ENCODE data around the gene DHX58. TPM values are rescaled to one million over a fixed set of nuclear protein-coding genes. Genes with fewer than 3 reads are reported as not detected.

Gene DHX58
- total RNA-seq, 2 experiments from 2014 or later: 33.5 to 35.6 TPM

DNA sequence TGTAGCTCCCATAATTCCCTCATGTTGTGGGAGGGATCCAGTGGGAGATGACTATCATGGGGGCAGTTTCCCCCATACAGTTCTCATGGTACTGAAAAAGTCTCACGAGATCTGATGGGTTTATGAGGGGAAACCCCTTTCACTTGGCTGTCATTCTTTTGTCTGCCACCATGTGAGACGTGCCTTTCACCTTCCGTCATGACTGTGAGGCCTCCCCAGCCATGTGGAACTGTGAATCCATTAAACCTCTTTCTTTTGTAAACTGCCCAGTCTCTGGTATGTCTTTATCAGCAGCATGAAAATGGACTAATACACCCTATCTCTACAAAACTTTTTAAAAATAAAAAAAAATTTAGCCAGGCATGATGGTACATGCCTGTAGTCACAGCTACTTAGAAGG is 55.9 kb downstream of the DHX58 start:
- H3K27me3 Mint-ChIP-seq: peaks cover 39% of the 10 kb centered on the region
- no peak for ATAC-seq (ENCODE audit: poor library complexity)
- intact Hi-C loops (cut with DNase I, micrococcal nuclease): no loop called here
- H3K4me1 Mint-ChIP-seq (ENCODE audit: low read depth): no peaks in the 10 kb centered on the region
- TF ChIP-seq, protein P1, sequence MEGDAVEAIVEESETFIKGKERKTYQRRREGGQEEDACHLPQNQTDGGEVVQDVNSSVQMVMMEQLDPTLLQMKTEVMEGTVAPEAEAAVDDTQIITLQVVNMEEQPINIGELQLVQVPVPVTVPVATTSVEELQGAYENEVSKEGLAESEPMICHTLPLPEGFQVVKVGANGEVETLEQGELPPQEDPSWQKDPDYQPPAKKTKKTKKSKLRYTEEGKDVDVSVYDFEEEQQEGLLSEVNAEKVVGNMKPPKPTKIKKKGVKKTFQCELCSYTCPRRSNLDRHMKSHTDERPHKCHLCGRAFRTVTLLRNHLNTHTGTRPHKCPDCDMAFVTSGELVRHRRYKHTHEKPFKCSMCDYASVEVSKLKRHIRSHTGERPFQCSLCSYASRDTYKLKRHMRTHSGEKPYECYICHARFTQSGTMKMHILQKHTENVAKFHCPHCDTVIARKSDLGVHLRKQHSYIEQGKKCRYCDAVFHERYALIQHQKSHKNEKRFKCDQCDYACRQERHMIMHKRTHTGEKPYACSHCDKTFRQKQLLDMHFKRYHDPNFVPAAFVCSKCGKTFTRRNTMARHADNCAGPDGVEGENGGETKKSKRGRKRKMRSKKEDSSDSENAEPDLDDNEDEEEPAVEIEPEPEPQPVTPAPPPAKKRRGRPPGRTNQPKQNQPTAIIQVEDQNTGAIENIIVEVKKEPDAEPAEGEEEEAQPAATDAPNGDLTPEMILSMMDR (IDR thresholded peaks at IDR 0.05): no peak
- DNase-seq: no peak
- no peaks in the 10 kb centered on the region for H3K9me3 ChIP-seq (ENCODE audit: control insufficient read depth in 1 of 2, insufficient read depth in 1 of 2, low read length in 2 of 2)
- no peaks in the 10 kb centered on the region for H3K9me3 Mint-ChIP-seq
- no peaks in the 10 kb centered on the region for H3K36me3 ChIP-seq (ENCODE audit: insufficient read depth, low read length)
- H3K27ac Mint-ChIP-seq: no peak overlapping the region
- H3K27me3 ChIP-seq (ENCODE audit: control insufficient read depth in 1 of 2, insufficient read depth in 2 of 2, low read length in 2 of 2): peaks cover 13 to 16% of the 10 kb centered on the region in 2 experiments
- H3K4me1 ChIP-seq (ENCODE audit: insufficient read depth, low read length): no peaks in the 10 kb centered on the region
- no peaks in the 10 kb centered on the region for H3K36me3 Mint-ChIP-seq (ENCODE audit: low read depth)
- no peak overlapping the region for H3K27ac ChIP-seq (ENCODE audit: low read depth in 1 of 2, low read length in 2 of 2)
- H3K4me3 Mint-ChIP-seq: no peak overlapping the region
- H3K4me3 ChIP-seq (ENCODE audit: low read length): no peak overlapping the region
- ChIA-PET CTCF (no interaction called here), POLR2A (no interaction called here)

DNA sequence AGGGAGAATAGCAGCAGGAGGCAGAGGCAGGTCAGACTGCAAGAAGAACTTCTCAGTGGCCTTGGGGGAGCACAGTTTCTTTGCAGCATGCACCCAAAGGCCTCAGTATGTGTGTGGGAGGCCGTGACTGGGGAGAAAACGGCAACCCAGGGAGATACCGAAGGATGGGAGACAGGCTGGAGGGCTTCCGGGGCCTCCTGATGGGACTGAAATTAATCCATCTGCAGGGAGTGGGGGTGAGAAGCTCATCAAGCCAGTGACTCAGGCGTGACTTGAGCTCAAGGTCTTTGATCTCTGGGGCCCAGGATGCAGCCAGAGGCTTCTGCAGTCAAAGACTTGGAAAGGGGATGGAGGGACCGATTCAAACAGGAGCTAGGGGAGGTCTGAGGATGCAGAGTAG is 57.0 kb downstream of the DHX58 start:
- Mint-ChIP-seq H3K27ac (no peak overlapping the region), H3K27me3 (peaks cover 47% of the 10 kb centered on the region), H3K4me3 (no peak overlapping the region), H3K4me1 (ENCODE audit: low read depth) (peaks cover 7% of the 10 kb centered on the region), H3K9me3 (no peaks in the 10 kb centered on the region), H3K36me3 (ENCODE audit: low read depth) (no peaks in the 10 kb centered on the region)
- ChIA-PET CTCF (interaction anchor here (0.6 to 1.2 kb wide), 2 partner anchors 12 to 174 kb away, joined by 3 read pairs; no protein-coding TSS in a partner anchor), POLR2A (no interaction called here)
- Histone ChIP-seq H3K9me3 (ENCODE audit: control insufficient read depth in 1 of 2, insufficient read depth in 1 of 2, low read length in 2 of 2) (no peaks in the 10 kb centered on the region), H3K27ac (ENCODE audit: low read depth in 1 of 2, low read length in 2 of 2) (no peak overlapping the region), H3K36me3 (ENCODE audit: insufficient read depth, low read length) (no peaks in the 10 kb centered on the region), H3K4me3 (ENCODE audit: low read length) (no peak overlapping the region), H3K27me3 (ENCODE audit: control insufficient read depth in 1 of 2, insufficient read depth in 2 of 2, low read length in 2 of 2) (peaks cover 13 to 16% of the 10 kb centered on the region in 2 experiments), H3K4me1 (ENCODE audit: insufficient read depth, low read length) (peaks cover 8% of the 10 kb centered on the region)
- intact Hi-C loops (cut with DNase I, micrococcal nuclease): no loop called here
- ATAC-seq (ENCODE audit: poor library complexity) (no peak), DNase-seq (no peak)
- TF ChIP-seq, protein P1 (IDR thresholded peaks at IDR 0.05): no peak

DNA sequence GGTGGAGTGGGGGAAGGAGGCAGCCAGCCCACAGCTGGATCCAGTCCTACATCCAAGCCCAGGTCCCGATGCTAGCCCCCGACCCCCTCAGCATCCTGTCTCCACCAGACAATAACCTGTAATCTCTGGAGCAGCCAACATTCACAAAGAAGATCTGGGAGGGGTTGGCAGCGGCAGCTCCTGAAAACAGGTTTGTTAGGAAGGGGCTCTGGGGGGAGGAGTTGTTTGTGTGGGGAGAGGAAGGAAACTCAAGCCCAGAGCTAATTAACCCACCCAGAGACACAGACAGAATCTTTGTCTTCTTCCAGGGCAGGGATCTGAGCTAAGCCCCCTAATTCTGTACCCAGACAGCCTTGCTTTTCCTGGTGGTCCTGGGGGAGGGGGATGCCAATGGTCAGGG is 57.5 kb downstream of the DHX58 start:
- Histone ChIP-seq H3K27me3 (ENCODE audit: control insufficient read depth in 1 of 2, insufficient read depth in 2 of 2, low read length in 2 of 2) (peaks cover 13 to 16% of the 10 kb centered on the region in 2 experiments), H3K4me1 (ENCODE audit: insufficient read depth, low read length) (peaks cover 11% of the 10 kb centered on the region), H3K36me3 (ENCODE audit: insufficient read depth, low read length) (no peaks in the 10 kb centered on the region), H3K9me3 (ENCODE audit: control insufficient read depth in 1 of 2, insufficient read depth in 1 of 2, low read length in 2 of 2) (no peaks in the 10 kb centered on the region), H3K4me3 (ENCODE audit: low read length) (no peak overlapping the region), H3K27ac (ENCODE audit: low read depth in 1 of 2, low read length in 2 of 2) (no peak overlapping the region)
- CTCF ChIA-PET: interaction anchor here (1.2 kb wide), 1 partner anchor 13 kb away, joined by 3 read pairs; no protein-coding TSS in a partner anchor
- TF ChIP-seq, protein P1 (IDR thresholded peaks at IDR 0.05): no peak
- Mint-ChIP-seq H3K9me3 (no peaks in the 10 kb centered on the region), H3K4me3 (no peak overlapping the region), H3K27me3 (peaks cover 43% of the 10 kb centered on the region), H3K4me1 (ENCODE audit: low read depth) (peaks cover 8% of the 10 kb centered on the region), H3K27ac (no peak overlapping the region), H3K36me3 (ENCODE audit: low read depth) (no peaks in the 10 kb centered on the region)
- no peak for DNase-seq
- ATAC-seq (ENCODE audit: poor library complexity): no peak
- intact Hi-C loops (cut with DNase I, micrococcal nuclease): no loop called here
- POLR2A ChIA-PET: no interaction called here
